Type B pancreatic cell (in vitro differentiated cells): ENCODE data around the gene MYO5C. TPM values are rescaled to one million over a fixed set of nuclear protein-coding genes. Genes with fewer than 3 reads are reported as not detected.

Source experiments
- DNase-seq: peaks from one replicate; pipeline ENCODE4 v3.0.0; 2021; ENCODE audit warnings: mixed read lengths; ENCODE audit not compliant: unreplicated experiment; ENCODE audit errors: extremely low spot score
- H3K27ac Mint-ChIP-seq: 2 replicates; pipeline ENCODE4 v1.8.0; 2021; ENCODE audit warnings: mild to moderate bottlenecking, mixed read lengths
- H3K27me3 Mint-ChIP-seq: 2 replicates; pipeline ENCODE4 v1.8.0; 2021; ENCODE audit warnings: mixed read lengths
- H3K36me3 Mint-ChIP-seq: 2 replicates; pipeline ENCODE4 v1.8.0; 2021; ENCODE audit warnings: mixed read lengths
- H3K4me1 Mint-ChIP-seq: one replicate; pipeline ENCODE4 v1.8.0; 2021; ENCODE audit warnings: mixed read lengths; ENCODE audit not compliant: unreplicated experiment
- H3K4me3 Mint-ChIP-seq: 2 replicates; pipeline ENCODE4 v1.8.0; 2021; ENCODE audit warnings: mild to moderate bottlenecking, mixed read lengths
- H3K9me3 Mint-ChIP-seq: 2 replicates; pipeline ENCODE4 v1.8.0; 2021; ENCODE audit warnings: mixed read lengths
- CTCF ChIP-seq: fragments of 200-600 bp; sonication (generic); conservative IDR thresholded peaks from 2 replicates; pipeline ENCODE4 v1.5.0; 2021; ENCODE audit warnings: antibody characterized with exemption, mild to moderate bottlenecking
- total RNA-seq: library from RNA; stranded (reverse); gene quantifications from 2 replicates; pipeline ENCODE4 v1.2.1, GENCODE V29; 2021; ENCODE audit warnings: low replicate concordance

MYO5C gene
- total RNA-seq, 1 donor from 2014 or later: 17.5 TPM

GRCh38 chr15:52251144-52251860 lies 44.3 kb downstream of the MYO5C start:
- TF ChIP-seq CTCF: no peak
- no peak for DNase-seq
- H3K27ac Mint-ChIP-seq: no peak overlapping the region

GRCh38 chr15:52247461-52247860 lies 48.1 kb downstream of the MYO5C start:
- TF ChIP-seq CTCF: no peak
- Mint-ChIP-seq H3K27me3 (no peaks in the 10 kb centered on the region), H3K27ac (no peak overlapping the region), H3K4me3 (no peak overlapping the region), H3K4me1 (no peaks in the 10 kb centered on the region), H3K36me3 (peaks cover 8% of the 10 kb centered on the region), H3K9me3 (no peaks in the 10 kb centered on the region)
- DNase-seq: no peak

More at GRCh38 chr15:52251144-52251860, 44.3 kb downstream of the MYO5C start:
- Mint-ChIP-seq H3K4me1 (peaks cover 3% of the 10 kb centered on the region), H3K36me3 (peaks cover 5% of the 10 kb centered on the region), H3K27me3 (no peaks in the 10 kb centered on the region), H3K4me3 (no peak overlapping the region), H3K9me3 (no peaks in the 10 kb centered on the region)

GRCh38 chr15:52246686-52247431 lies 48.7 kb downstream of the MYO5C start:
- TF ChIP-seq CTCF: no peak
- no peak for DNase-seq
- H3K27me3 Mint-ChIP-seq: no peaks in the 10 kb centered on the region
- no peak overlapping the region for H3K27ac Mint-ChIP-seq
- H3K9me3 Mint-ChIP-seq: no peaks in the 10 kb centered on the region
- H3K4me1 Mint-ChIP-seq: no peaks in the 10 kb centered on the region
- peaks cover 8% of the 10 kb centered on the region for H3K36me3 Mint-ChIP-seq
- no peak overlapping the region for H3K4me3 Mint-ChIP-seq

- TF ChIP-seq CTCF: no peak
- H3K27ac Mint-ChIP-seq: no peak overlapping the region
- no peaks in the 10 kb centered on the region for H3K4me1 Mint-ChIP-seq
- H3K4me3 Mint-ChIP-seq: no peak overlapping the region
- no peak for DNase-seq
- H3K36me3 Mint-ChIP-seq: peaks cover 8% of the 10 kb centered on the region
- H3K9me3 Mint-ChIP-seq: no peaks in the 10 kb centered on the region
- H3K27me3 Mint-ChIP-seq: no peaks in the 10 kb centered on the region
Measured at GRCh38 chr15:52243697-52244555, 51.7 kb downstream of the MYO5C start.

- DNase-seq: no peak
- H3K27me3 Mint-ChIP-seq: no peaks in the 10 kb centered on the region
- no peaks in the 10 kb centered on the region for H3K4me1 Mint-ChIP-seq
- H3K4me3 Mint-ChIP-seq: no peak overlapping the region
- no peaks in the 10 kb centered on the region for H3K9me3 Mint-ChIP-seq
- H3K36me3 Mint-ChIP-seq: peaks cover 8% of the 10 kb centered on the region
- TF ChIP-seq CTCF: no peak
- no peak overlapping the region for H3K27ac Mint-ChIP-seq
Measured at GRCh38 chr15:52243286-52243685, 52.3 kb downstream of the MYO5C start.
